Hematopoietic multipotent progenitor cell (in vitro differentiated cells): ENCODE data around the gene PELI2. TPM values are rescaled to one million over a fixed set of nuclear protein-coding genes. Genes with fewer than 3 reads are reported as not detected.

Experiments
- DNase-seq, 3 donors: peaks; one replicate each; pipeline ENCODE4 v3.0.0-alpha.2; 2011 to 2015; ENCODE audit warnings: low read depth in 2 of 3, low spot score in 2 of 3
- total RNA-seq: library from RNA; depleted of rRNA; stranded (reverse); fragments of >200 nt; gene quantifications from one replicate; pipeline ENCODE4 v1.2.3, GENCODE V29; 2012

The PELI2 gene
- total RNA-seq, 1 donor = 46.3 TPM

DNA sequence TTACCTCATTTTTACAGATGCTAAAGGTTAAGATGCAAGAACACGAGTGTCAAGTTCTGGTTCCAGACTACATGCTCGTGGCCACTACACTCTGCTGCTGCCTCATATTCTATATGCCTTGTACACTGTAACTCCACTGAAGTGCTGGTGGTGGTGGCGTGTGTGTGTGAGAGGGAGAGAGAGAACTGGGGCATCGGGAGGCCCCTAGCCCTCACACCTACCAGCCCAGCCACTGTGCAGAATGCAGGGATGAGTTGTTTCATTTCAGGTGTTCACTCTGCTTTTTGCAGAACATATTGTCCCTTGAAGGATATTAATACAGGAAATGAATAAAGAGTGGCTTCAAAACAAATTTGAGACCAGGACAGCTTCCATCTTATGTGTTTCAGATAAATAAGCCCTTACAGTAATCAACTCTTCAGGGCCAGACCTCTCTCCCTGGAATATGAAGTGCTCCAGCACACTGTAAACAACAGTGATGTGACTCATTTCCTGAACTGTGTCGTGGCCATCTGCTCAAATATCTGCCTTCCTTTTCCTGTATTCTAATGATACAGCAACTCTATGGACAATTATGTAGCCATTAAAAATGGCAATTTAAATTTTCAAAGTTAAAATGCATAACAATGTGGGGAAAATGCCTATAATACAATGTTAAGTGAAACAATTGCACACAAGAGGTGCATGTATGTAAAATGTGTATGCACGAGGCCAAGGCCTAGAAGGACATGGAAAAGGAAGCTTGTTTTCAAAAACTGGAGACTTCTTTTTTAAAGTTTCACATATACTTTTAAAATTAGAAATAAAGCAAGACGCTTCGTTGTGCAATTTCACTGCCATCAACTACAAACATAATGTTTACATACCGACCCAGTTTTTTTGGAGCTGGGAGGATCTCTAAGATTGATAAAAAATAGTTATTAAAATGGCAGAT lies 215.4 kb downstream of the PELI2 start:
- peak in 2 of 3 donors; percentile 47 to 65 for DNase-seq

DNA sequence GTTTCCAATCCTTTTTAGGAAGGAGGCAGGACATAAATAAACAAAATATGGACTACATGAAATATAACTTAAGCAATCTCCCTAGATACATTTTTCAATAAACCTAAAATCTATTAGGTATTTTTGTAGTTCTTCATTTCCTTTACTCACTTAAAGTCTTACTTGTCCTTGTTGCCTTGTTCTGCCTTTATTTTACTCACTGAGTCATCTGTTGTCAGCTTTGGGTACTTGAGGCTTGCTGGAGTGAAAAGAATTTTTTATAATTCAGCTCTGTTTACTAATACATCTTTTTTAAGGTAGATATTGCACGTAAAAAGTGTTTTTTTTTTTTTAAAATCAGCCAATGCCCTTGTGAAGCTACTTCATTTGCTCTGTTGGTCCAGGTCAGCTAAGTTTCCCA lies 216.2 kb downstream of the PELI2 start:
- DNase-seq = no peak

DNA sequence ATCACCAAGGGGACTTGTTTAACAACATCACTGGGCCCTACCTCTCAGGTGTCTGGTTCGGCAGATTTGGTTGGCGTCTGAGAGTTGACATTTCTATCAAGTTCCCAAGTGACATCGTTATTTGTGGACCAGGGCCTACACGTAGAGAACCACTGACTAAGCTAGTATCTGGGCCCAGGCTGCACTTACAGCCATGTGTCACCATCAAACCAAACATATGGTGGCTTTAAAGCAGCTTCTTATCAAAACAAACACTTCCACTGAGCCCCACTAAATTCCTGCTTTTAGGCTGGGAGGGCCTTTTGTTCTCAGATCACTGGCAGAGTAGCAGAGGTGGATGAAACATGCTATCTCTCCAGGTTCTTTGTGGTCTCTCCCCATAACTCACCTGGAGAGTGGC lies 220.5 kb downstream of the PELI2 start:
- no peak for DNase-seq

DNA sequence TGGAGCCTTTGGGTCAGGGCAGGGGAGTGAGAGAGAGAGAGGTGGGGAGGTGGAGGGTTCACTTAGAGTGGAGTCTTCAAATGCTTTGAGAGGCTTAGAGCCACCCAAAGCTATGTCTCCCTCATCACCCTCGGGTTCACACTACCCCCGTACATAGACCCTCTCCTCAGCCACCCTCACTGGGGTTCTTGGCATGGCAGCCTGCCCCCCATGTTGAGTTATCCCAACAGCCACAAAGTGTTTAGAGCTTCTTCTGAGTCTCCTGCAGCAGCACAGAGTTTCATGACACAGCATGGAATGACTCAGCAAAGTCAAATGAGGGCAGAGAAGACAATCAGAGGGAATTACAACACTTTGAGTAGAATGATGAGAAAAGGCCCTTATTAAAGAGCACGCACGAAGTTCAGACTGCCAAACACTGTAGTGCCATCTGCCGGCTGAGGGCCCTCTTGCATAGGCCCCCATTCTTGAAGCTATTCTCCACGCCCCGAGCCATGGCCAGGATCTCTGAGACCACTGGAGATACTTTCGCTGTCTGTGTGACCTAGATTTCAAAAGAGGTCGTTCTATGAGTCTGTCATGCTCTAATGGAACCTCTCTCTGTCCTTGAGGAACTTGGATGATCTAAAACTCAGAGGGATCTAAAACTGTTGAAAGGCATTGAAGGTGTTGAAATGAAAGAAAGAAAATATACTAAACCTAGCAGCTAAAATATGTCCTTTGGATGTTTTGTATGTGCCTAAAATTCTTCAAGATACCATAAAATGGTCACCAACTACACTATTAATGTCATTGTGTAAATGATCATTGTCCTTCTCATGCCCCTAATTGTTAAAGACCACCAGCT lies 221.9 kb downstream of the PELI2 start:
- DNase-seq = peak; percentile 6 to 95 (median 86)

DNA sequence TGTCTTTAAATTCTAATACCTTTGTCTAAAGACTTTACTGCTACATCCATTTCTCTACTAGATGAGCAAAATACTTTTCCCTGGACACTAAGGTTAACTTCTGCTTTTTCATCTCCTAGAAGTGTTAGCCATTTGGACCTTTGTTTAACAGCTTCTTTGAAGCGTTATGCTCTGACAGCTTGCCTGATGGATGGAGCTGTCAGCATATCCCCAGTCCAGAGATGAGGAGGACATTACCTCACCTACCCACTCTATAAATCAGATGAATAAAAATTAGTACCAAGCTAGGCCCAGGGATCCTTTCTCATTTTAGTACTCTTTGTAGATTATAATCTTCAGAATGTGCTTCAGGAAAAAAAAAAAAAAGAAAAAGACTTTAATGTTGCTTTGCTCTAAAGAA lies 222.7 kb downstream of the PELI2 start:
- no peak for DNase-seq

DNA sequence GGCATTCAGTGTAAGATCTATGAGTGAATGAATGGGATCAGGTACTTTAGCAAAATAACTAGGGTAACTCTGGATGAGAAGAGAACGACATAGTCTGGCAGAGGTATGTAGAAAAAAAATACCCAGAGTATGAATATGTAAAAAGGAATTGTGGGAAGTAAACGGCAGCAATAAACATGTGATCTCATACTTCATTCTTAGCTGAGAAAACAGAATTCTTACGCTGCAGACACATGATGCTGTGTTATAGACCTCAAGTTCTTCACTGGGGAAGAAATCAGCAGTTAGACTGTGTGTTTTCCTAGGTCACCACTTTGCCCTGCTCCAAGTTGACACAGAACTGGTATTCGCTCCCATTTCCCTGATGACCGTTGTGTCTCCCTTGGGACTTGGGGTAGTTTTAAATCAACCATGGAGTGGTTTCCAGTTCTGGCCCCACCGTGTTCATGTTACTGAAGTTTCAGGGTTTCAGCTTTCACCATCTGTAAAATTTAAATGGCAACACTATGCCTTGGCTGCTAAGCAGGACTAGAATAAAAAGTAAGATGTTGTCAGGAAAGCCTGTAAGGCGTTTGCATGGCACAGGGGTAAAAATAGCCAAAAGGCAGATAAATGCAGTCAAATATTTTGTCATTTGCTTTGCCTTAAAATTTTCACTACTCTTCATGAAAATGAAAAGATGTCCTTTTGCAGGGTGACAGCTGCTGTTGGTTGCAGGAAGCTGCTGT lies 223.7 kb downstream of the PELI2 start:
- peak in 1 of 3 donors; percentile 34 for DNase-seq

DNA sequence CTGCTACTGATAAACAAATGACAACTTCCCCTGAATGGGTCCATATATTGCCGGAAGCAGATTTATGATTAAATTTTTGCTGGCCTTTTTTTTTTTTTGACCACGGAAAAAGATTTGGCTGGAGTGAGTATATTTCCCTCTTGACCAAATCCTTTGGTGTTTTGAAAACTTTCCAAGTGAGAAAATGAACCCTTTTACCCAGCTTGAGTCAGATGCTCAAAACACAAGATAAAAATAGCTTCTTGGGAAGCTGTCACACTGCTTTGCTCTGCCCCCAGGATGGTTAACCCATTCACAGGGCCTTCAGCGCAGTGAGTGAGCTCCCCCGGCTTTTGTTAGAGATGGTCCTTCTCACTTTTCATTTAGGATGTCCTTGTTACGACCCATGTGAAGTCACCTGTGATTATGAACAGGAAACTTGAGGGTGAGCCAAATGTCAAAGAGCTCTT lies 224.3 kb downstream of the PELI2 start:
- peak in 2 of 3 donors; percentile 75 to 84 for DNase-seq

DNA sequence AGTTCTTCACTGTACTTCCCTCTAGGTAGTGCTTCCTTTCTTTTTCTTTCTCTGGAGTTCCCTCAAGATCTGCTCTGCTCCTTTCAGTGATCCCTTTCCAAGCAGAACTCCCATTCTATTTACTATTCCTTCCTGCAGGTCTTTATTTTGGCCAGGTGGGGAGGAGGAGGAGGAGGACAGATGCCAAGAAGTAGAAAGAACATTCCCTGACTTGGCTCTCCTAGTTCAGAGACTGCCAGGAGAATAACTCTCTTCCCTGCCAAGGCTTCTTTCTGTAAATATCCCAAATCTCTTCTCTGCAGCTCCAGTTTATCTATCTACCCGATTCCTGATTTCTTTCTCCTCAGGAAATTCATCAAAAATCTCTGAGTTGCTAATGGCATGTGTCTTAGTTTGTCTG lies 231.7 kb downstream of the PELI2 start:
- no peak for DNase-seq
